SKM-1 (cell line): ENCODE data around the gene GRK4.

ENCODE experiments used
- DNase-seq: peaks from one replicate; lab custom pipeline; 2025; ENCODE audit not compliant: unreplicated experiment; lab: John Stamatoyannopoulos, UW

GRK4 gene

DNA sequence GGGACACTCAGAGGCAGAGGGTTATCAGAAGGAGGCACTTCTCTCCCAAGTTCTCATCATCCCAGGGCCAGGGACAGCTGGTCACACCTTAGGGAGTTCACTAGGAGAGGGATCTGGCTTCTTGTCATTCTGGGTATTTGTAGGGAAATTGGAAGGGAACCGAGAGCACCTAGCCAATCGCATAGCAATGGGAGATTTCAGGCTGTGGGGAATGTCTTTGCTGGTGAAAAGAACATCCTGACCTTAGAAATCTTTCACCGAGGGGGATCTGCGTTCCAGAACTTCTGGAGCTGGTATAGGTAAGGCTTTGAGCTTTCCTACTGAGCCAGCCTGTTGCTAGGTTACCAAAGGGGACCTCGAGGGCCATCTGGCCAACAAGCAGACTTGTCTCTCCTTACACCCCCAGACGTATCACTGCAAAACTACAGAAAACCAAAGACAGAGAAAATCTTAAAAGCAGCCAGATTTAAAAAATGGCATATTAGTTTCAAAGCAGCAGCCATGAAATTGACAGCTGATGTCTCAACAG lies 104.2 kb downstream of the GRK4 start:
- no peak for DNase-seq

DNA sequence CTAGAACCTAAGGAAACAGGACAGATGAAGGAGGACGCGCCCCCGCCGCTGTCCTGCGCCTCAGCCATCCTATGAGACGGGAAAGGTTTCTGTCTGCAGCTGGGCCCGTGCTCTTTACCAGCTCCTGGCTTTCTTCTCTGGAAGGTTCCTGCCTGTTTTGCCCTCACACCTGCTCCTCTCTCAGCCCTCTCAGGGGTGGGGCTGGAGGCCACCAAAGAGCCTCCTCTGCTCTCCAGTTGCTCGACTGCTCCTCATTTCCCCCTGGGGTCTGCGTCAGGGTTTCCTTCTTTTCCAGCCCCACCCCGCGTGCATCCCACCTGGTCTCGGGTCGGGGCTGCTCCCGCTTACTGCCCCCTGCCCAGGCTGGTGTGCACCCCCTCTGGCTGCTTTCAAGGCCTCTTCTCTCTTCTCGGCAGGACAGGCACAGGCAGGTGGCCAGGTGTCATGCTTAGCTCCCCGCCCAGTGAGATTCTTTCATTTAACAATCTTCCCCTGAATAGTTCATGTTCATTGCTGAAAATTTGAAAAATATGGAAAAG lies 106.4 kb downstream of the GRK4 start:
- DNase-seq = no peak

DNA sequence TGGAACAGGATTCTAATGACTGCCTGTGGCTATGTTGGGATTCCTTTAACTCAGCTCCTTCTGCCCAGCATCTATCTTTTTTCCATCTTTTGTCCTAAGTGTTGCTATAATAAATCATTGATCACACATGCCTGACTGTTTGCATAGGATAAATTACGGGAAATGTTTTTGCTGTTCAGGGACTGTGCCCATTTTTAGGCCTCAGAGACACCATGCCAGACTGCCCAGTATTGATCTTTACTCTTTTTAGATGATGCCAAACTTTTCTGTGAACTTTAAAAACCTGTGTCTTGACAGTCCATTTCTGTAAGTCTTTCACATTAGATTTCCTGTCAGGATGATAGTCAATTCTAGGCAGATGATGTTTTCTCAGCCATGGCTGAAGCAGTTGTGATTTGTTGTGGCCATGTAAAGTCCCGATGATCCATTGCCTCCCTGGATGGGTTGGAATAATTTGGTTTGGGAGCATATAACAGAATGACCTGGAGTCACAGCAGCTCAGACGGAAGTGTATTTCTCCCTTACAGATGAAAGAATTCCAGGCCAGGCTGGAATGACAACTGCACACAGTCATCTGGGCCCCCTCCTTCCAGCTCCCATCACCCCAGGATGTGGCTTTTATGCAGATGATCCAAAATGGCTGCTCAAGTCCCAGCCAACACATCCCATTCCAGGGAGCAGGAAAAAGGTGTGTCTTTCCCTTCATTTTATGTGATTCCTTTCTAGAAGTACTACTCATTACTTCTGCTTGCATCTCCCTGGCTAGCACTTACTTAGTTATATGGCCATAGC lies 107.5 kb downstream of the GRK4 start:
- DNase-seq = no peak

- no peak for DNase-seq
These were observed 108.4 kb downstream of the GRK4 start for GRCh38 chr4:3071811-3072210.

GRCh38 chr4:3073158-3074077 lies 110.0 kb downstream of the GRK4 start:
- no peak for DNase-seq

GRCh38 chr4:3074078-3074845 lies 110.9 kb downstream of the GRK4 start, which contains the start of the genes HTT and HTT-AS:
Gene HTT, plus strand, starts transcription at chr4:3074681. Its CDS starts 145 bp downstream, at chr4:3074826.
Gene HTT-AS, minus strand, starts transcription at chr4:3074538.
- peak; percentile 94 for DNase-seq

GRCh38 chr4:3074846-3075651 lies 111.7 kb downstream of the GRK4 start:
- DNase-seq = peak; percentile 31

- DNase-seq = no peak
These were observed 112.2 kb downstream of the GRK4 start for GRCh38 chr4:3075652-3075981.

DNA sequence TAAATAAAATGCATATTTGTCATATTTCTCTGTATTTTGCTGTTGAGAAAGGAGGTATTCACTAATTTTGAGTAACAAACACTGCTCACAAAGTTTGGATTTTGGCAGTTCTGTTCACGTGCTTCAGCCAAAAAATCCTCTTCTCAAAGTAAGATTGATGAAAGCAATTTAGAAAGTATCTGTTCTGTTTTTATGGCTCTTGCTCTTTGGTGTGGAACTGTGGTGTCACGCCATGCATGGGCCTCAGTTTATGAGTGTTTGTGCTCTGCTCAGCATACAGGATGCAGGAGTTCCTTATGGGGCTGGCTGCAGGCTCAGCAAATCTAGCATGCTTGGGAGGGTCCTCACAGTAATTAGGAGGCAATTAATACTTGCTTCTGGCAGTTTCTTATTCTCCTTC lies 114.4 kb downstream of the GRK4 start:
- DNase-seq = no peak

GRCh38 chr4:3079694-3080123 lies 116.3 kb downstream of the GRK4 start:
- no peak for DNase-seq

GRCh38 chr4:3082925-3083515 lies 119.6 kb downstream of the GRK4 start:
- no peak for DNase-seq

GRCh38 chr4:3083732-3084131 lies 120.4 kb downstream of the GRK4 start:
- DNase-seq = no peak

- DNase-seq = no peak
These were observed 122.7 kb downstream of the GRK4 start for GRCh38 chr4:3085948-3086670.

DNA sequence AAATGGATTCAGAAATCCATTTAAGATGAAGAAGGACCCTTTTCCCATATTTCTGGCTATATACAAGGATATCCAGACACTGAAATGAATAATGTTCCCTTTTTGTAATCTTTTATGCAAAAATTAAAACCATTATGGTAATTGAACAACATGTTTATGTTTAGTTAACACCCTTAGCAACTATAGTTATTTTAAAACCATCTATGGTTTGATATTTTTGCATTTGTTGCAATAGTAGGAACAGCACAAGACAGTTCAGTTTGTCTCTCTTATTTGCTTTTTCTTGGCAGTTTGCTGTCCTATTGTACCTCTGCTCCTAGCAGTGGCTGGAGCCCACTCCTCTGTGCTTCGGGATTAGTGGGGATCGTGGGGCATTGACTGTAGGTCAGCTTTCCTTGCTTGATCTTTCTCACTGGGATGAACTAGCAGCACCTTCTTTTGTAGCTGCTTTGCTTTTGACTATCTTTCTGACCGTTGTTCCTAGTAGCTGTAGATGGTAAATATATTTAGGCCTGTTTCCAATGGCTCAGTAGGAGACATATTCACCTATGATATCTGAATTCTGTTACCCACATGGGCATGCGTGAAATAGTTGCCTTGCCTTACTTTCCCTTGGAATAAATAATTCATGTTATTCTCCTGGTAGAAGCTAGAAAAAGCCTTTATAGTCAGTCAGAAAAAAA lies 123.9 kb downstream of the GRK4 start:
- no peak for DNase-seq
